HepG2 (cell line): ENCODE results near the gene BATF3. TPM values are rescaled to one million over a fixed set of nuclear protein-coding genes. Genes with fewer than 3 reads are reported as not detected.

ENCODE experiments used
- ATAC-seq: fragments of 200-7000 bp; cut with Tn5 transposase; 3 replicates; pipeline ENCODE4 v1.9.1; 2020; ENCODE audit warnings: mild to moderate bottlenecking, moderate library complexity
- BruUV-seq: library from RNA; stranded (reverse); fragments of 400-500 nt; replicated peaks from 2 replicates; lab custom pipeline; 2021; lab: Mats Ljungman, UMichigan
- CTCF ChIA-PET: fragments of 300-600 bp; formaldehyde crosslinking; extraction: SDS; loops from one replicate; lab custom pipeline; 2021; ENCODE audit warnings: low total read pairs, inconsistent platforms, low intra/inter-chr PET ratio; lab: Yijun Ruan, JAX
- POLR2A ChIA-PET: fragments of 350-600 bp; sonication (Branson Sonifier 250); formaldehyde crosslinking; loops from one replicate; lab custom pipeline; 2020; ENCODE audit warnings: antibody characterized with exemption, inconsistent platforms; lab: Yijun Ruan, JAX
- DNase-seq: peaks from one replicate; pipeline ENCODE4 v3.0.0-alpha.2; 2015; ENCODE audit warnings: low spot score
- FAIRE-seq: peaks from 3 replicates; lab custom pipeline; 2011; peaks lifted over from hg19 to GRCh38; lab: Jason Lieb, UNC
- H2AFZ ChIP-seq: one replicate; pipeline ENCODE4 v1.6.1; 2011; ENCODE audit warnings: low read length, inconsistent platforms
- H3K27ac ChIP-seq: fragments of 300-600 bp; 3 replicates; pipeline ENCODE4 v1.8.0; 2011; ENCODE audit warnings: mixed run types, mild to moderate bottlenecking, mixed read lengths, low read length, inconsistent platforms; ENCODE audit not compliant: insufficient read depth; ENCODE audit errors: extremely low read length
- H3K27me3 ChIP-seq, 2 experiments: fragments of 200-600 bp in 1 of 2; 2 replicates in 1 of 2; 3 replicates in 1 of 2; pipeline versions ENCODE4 v1.6.0 to v1.8.0; 2011; ENCODE audit warnings: low read length in 2 of 2, mild to moderate bottlenecking in 2 of 2, moderate library complexity in 2 of 2, inconsistent platforms in 1 of 2; ENCODE audit not compliant: insufficient read depth in 2 of 2, control insufficient read depth in 1 of 2
- H3K36me3 ChIP-seq, 2 experiments: fragments of 200-600 bp in 1 of 2; replicated peaks in 1 of 2; 2 replicates in 1 of 2; 3 replicates in 1 of 2; pipeline versions ENCODE4 v1.5.1 to v1.8.0; 2011; ENCODE audit warnings: low read length in 2 of 2, inconsistent platforms in 1 of 2; ENCODE audit not compliant: insufficient read depth in 2 of 2, control insufficient read depth in 1 of 2
- H3K4me1 ChIP-seq: 2 replicates; pipeline ENCODE4 v1.5.1; 2012; ENCODE audit warnings: low read length, inconsistent platforms; ENCODE audit not compliant: insufficient read depth
- H3K4me2 ChIP-seq: 2 replicates; pipeline ENCODE4 v1.6.0; 2011; ENCODE audit warnings: low read depth, low read length, inconsistent platforms
- H3K4me3 ChIP-seq, 3 experiments: fragments of 200-600 bp in 1 of 3; sonication (generic), shearing (Covaris generic) in 1 of 3; replicated peaks in 1 of 3; 2 replicates each; pipeline ENCODE4 v1.5.1; 2011 to 2016; ENCODE audit warnings: low read length in 3 of 3, inconsistent platforms in 2 of 3, low read depth in 2 of 3, mild to moderate bottlenecking in 2 of 3, control low read depth in 1 of 3, mixed read lengths in 1 of 3; ENCODE audit not compliant: insufficient read depth in 1 of 3
- H3K79me2 ChIP-seq: one replicate; pipeline ENCODE4 v1.6.1; 2011; ENCODE audit warnings: low read length, inconsistent platforms; ENCODE audit not compliant: insufficient read depth
- H3K9ac ChIP-seq: 2 replicates; pipeline ENCODE4 v1.6.0; 2011; ENCODE audit warnings: mild to moderate bottlenecking, low read depth, low read length, inconsistent platforms; ENCODE audit not compliant: insufficient read depth
- H3K9me3 ChIP-seq: 2 replicates; pipeline ENCODE4 v1.5.1; 2012; ENCODE audit warnings: mild to moderate bottlenecking, low read length
- H4K20me1 ChIP-seq: 2 replicates; pipeline ENCODE4 v1.6.0; 2011; ENCODE audit warnings: inconsistent platforms, mild to moderate bottlenecking, low read length, moderate library complexity; ENCODE audit not compliant: insufficient read depth
- ARID4A ChIP-seq: sonication (generic); formaldehyde crosslinking; IDR thresholded peaks from 2 replicates; pipeline ENCODE4 v1.5.0; 2020; ENCODE audit warnings: mild to moderate bottlenecking, missing genetic modification reagents, borderline replicate concordance
- GABPB1 ChIP-seq: IDR thresholded peaks from 2 replicates; pipeline ENCODE4 v1.6.1; 2016; ENCODE audit warnings: mild to moderate bottlenecking, missing genetic modification reagents, moderate library complexity, missing compliant biosample characterization
- HNRNPLL ChIP-seq: fragments of 200-400 bp; formaldehyde crosslinking; IDR thresholded peaks from 2 replicates; pipeline ENCODE4 v1.6.1; 2017; ENCODE audit warnings: mild to moderate bottlenecking, low read depth, low read length; ENCODE audit not compliant: poor library complexity, severe bottlenecking
- SNAPC2 ChIP-seq: sonication (generic); formaldehyde crosslinking; IDR thresholded peaks from 2 replicates; pipeline ENCODE4 v1.8.1; 2022; ENCODE audit warnings: mild to moderate bottlenecking, missing genetic modification reagents
- SP2 ChIP-seq: sonication (generic); formaldehyde crosslinking; IDR thresholded peaks from 2 replicates; pipeline ENCODE4 v1.5.1; 2020; ENCODE audit warnings: mild to moderate bottlenecking, missing genetic modification reagents
- TFAP4 ChIP-seq: sonication (generic); IDR thresholded peaks from 2 replicates; pipeline ENCODE4 v1.6.1; 2016; ENCODE audit warnings: low read depth, borderline replicate concordance
- U2AF2 ChIP-seq: fragments of 200-400 bp; formaldehyde crosslinking; IDR thresholded peaks from 2 replicates; pipeline ENCODE4 v1.6.1; 2017; ENCODE audit warnings: low read depth, mild to moderate bottlenecking, low read length
- ZNF558 ChIP-seq: sonication (generic); formaldehyde crosslinking; IDR thresholded peaks from 2 replicates; pipeline ENCODE4 v1.9.0; 2022; ENCODE audit warnings: mild to moderate bottlenecking, missing genetic modification reagents, borderline replicate concordance
- in situ Hi-C: cut with HindIII; loops from 2 replicates; pipeline ENCODE4 v1.10.0; 2017; ENCODE audit warnings: low pct_unique_long_range_greater_than_20kb; ENCODE audit not compliant: extremely low pct_ligation_motif_present
- intact Hi-C: fragments of 100-400 bp; cut with micrococcal nuclease; formaldehyde crosslinking; loops from one replicate; pipeline ENCODE4 v1.10.0; 2022; ENCODE audit not compliant: unreplicated experiment
- polyA plus RNA-seq, 8 experiments: library from polyadenylated mRNA; depleted of rRNA in 3 of 8; stranded (reverse) in 7 of 8; unstranded in 1 of 8; fragments of >200 nt; fragmentation: Illumina TruSeq in 4 of 8; extraction: Trizol in 4 of 8; gene quantifications; 2 replicates each; pipeline versions ENCODE4 v1.2.1 to v1.2.3, GENCODE V29; 2011 to 2016; ENCODE audit warnings: low read depth in 4 of 8, missing spikeins in 1 of 8, mixed read lengths in 1 of 8; ENCODE audit not compliant: insufficient read depth in 1 of 8
- total RNA-seq, 5 experiments: library from RNA; depleted of rRNA; stranded (reverse); fragments of >200 nt; fragmentation: Illumina TruSeq; extraction: Trizol; gene quantifications; 2 replicates each; pipeline ENCODE4 v1.2.3, GENCODE V29; 2016; ENCODE audit warnings: low read depth in 1 of 5
- TF ChIP-seq, protein P1 (sequence below): IDR thresholded peaks from 2 replicates; pipeline ENCODE4 v1.6.1; 2016; ENCODE audit warnings: low read depth, borderline replicate concordance
- TF ChIP-seq, protein P2 (sequence below): sonication (generic); formaldehyde crosslinking; IDR thresholded peaks from 2 replicates; pipeline ENCODE4 v1.8.0; 2022; ENCODE audit warnings: missing genetic modification reagents, mild to moderate bottlenecking, borderline replicate concordance
- TF ChIP-seq, protein P3 (sequence below): IDR thresholded peaks from 2 replicates; pipeline ENCODE4 v1.6.1; 2016
- TF ChIP-seq, protein P4 (sequence below): sonication (generic); formaldehyde crosslinking; IDR thresholded peaks from 2 replicates; pipeline ENCODE4 v1.4.0; 2020; ENCODE audit warnings: missing genetic modification reagents

Gene BATF3
- total and polyA plus RNA-seq, 2 of the 13 experiments (the other 11 are each of a cell fraction or from before 2014, with no cell fraction given) = 0.13 TPM; not detected in 1

DNA sequence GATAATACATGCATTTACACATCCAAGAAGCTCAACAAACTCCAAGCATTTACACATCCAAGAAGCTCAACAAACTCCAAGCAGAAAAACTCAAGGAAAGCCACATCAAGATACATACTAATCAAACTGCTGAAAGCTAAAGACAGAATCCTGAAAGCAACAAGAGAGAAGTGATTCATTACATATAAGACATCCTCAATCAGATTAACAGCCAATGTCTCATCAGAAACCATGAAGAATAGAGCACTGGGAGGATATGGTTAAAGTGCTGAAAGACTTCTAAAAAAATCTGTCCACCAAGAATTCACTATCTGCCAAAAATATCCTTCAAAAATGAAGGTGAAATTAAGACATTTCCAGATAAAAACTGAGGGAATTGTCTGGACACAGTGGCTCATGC lies 45.7 kb upstream of the BATF3 start:
- Histone ChIP-seq H3K4me3 (no peak overlapping the region), H3K79me2 (peaks cover 10% of the 10 kb centered on the region), H3K36me3 (peaks cover 4 to 5% of the 10 kb centered on the region in 2 experiments; a peak in 2 of 5 replicates), H3K27ac (no peak overlapping the region), H2AFZ (no peak overlapping the region), H3K9ac (no peak overlapping the region), H3K4me2 (no peak overlapping the region), H3K27me3 (no peaks in the 10 kb centered on the region), H3K9me3 (no peaks in the 10 kb centered on the region), H4K20me1 (peaks cover 4% of the 10 kb centered on the region; the same call in 1 of the 2 replicates), H3K4me1 (peaks cover 27% of the 10 kb centered on the region)
- no peak for ATAC-seq
- intact Hi-C loops (no loop called here), in situ Hi-C loops (no loop called here)
- no TSS peak for BruUV-seq
- ChIA-PET POLR2A (no interaction called here), CTCF (no interaction called here)
- FAIRE-seq = no peak
- DNase-seq = no peak
- TF ChIP-seq, protein P1, sequence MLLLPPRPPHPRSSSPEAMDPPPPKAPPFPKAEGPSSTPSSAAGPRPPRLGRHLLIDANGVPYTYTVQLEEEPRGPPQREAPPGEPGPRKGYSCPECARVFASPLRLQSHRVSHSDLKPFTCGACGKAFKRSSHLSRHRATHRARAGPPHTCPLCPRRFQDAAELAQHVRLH = no peak
- TF ChIP-seq, protein P2, sequence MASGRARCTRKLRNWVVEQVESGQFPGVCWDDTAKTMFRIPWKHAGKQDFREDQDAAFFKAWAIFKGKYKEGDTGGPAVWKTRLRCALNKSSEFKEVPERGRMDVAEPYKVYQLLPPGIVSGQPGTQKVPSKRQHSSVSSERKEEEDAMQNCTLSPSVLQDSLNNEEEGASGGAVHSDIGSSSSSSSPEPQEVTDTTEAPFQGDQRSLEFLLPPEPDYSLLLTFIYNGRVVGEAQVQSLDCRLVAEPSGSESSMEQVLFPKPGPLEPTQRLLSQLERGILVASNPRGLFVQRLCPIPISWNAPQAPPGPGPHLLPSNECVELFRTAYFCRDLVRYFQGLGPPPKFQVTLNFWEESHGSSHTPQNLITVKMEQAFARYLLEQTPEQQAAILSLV (CRISPR knock-in tag) = no peak
- no peak for TF ChIP-seq ZNF558 (CRISPR knock-in tag)
- no peak for TF ChIP-seq GABPB1 (CRISPR knock-in tag)
- TF ChIP-seq TFAP4 = no peak
- no peak for TF ChIP-seq SP2 (CRISPR knock-in tag)
- TF ChIP-seq ARID4A = no peak
- TF ChIP-seq, protein P3, sequence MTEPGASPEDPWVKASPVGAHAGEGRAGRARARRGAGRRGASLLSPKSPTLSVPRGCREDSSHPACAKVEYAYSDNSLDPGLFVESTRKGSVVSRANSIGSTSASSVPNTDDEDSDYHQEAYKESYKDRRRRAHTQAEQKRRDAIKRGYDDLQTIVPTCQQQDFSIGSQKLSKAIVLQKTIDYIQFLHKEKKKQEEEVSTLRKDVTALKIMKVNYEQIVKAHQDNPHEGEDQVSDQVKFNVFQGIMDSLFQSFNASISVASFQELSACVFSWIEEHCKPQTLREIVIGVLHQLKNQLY = no peak
- TF ChIP-seq U2AF2 = no peak
- no peak for TF ChIP-seq SNAPC2 (CRISPR knock-in tag)
- TF ChIP-seq, protein P4, sequence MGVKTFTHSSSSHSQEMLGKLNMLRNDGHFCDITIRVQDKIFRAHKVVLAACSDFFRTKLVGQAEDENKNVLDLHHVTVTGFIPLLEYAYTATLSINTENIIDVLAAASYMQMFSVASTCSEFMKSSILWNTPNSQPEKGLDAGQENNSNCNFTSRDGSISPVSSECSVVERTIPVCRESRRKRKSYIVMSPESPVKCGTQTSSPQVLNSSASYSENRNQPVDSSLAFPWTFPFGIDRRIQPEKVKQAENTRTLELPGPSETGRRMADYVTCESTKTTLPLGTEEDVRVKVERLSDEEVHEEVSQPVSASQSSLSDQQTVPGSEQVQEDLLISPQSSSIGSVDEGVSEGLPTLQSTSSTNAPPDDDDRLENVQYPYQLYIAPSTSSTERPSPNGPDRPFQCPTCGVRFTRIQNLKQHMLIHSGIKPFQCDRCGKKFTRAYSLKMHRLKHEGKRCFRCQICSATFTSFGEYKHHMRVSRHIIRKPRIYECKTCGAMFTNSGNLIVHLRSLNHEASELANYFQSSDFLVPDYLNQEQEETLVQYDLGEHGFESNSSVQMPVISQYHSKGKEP (CRISPR knock-in tag) = no peak
- TF ChIP-seq HNRNPLL = no peak
